ENCODE data around the gene ACTR3C.

The ACTR3C gene

DNA sequence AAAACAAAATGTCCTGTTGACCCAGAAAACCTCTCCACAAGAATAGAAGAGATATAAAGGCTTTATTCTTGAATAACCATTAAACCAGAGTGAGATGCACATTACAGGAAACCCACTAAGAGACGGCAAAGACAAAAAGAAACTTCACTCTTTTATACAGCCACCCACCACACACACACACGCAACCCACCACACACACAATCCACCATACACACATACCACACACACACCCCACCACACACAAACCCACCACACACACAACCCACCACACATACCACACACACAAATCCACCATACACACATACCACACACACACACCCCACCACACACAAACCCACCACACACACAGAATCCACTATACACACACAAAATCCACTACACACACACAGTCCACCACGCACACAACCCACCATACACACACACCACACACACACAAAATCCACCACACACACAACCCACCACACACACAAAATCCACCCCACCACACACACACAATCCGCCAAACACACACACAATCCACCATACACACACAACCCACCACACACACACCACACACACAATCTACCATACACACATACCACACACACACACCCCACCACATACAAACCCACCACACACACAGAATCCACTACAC is 35.8 kb upstream of the ACTR3C start:
- no peak overlapping the region for H3K4me3 ChIP-seq (ENCODE audit: insufficient read depth, low read depth, low read length)
- H3K9me3 ChIP-seq (ENCODE audit: control insufficient read depth, low read length) = no peaks in the 10 kb centered on the region
- no peak overlapping the region for H3K27ac ChIP-seq (ENCODE audit: insufficient read depth, low read depth, low read length, poor library complexity, severe bottlenecking)
- no peaks in the 10 kb centered on the region for H3K36me3 ChIP-seq (ENCODE audit: control insufficient read depth, insufficient read depth, low read length)
- 90 to 92% methylated on average over 4 of the region's 4 CpGs for WGBS, 2 experiments
- peaks cover 16% of the 10 kb centered on the region for H3K4me1 ChIP-seq (ENCODE audit: control insufficient read depth, insufficient read depth, low read length)
- no peaks in the 10 kb centered on the region for H3K27me3 ChIP-seq (ENCODE audit: control insufficient read depth, insufficient read depth, low read length, poor library complexity, severe bottlenecking)

DNA sequence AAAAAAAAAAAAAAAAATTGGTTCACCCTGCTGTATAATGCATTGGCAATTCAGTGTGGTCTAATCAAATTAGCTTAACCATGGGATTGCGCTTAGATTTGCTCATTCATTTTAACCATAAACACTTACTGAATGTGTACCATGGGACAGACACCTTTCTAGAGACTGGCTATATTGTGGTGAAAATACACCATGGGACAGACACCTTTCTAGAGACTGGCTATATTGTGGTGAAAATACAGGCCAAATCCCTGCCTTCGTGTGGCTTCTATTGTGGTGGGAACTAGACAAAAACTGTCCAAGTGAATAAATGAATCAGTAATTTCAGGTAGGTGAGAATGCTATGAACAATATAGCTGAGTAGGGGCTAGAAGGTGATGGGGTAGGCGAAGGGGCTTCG is 35.1 kb upstream of the ACTR3C start:
- Histone ChIP-seq H3K9me3 (ENCODE audit: control insufficient read depth, low read length) (no peaks in the 10 kb centered on the region), H3K4me3 (ENCODE audit: insufficient read depth, low read depth, low read length) (no peak overlapping the region), H3K27ac (ENCODE audit: insufficient read depth, low read depth, low read length, poor library complexity, severe bottlenecking) (no peak overlapping the region), H3K36me3 (ENCODE audit: control insufficient read depth, insufficient read depth, low read length) (no peaks in the 10 kb centered on the region), H3K27me3 (ENCODE audit: control insufficient read depth, insufficient read depth, low read length, poor library complexity, severe bottlenecking) (no peaks in the 10 kb centered on the region), H3K4me1 (ENCODE audit: control insufficient read depth, insufficient read depth, low read length) (peaks cover 16% of the 10 kb centered on the region)
- 95% methylated on average over 4 of the region's 4 CpGs for WGBS, 2 experiments

DNA sequence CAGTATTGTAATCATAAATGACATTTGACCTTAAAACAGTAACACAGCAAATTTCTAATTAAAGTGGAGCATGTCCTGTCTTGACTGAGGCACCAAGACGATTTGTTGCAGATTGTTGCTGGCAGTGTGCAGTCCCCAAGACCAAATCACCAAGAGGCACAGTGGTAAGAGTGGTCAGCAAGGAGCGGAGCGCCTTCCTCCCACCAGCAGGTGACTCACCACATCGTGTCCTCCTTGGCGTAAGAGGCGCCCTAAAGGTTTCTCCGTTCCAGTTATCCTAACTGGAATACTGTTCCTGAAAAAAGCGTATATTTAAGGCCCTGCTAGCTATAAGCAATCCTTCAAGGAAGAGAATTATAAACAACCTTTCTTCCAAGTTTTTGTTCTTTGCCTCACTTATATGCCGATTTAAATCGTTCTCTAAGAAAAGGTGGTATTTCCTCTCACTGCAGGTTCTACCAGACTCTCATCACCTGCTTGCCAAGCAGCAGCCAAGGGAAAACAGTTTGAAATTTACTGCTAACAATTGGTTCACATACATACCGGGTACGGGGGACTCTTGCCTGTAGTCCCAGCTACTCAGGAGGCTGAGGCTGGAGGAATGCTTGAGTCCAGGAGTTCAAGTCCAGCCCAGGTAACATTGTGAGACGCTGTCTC is 34.6 kb upstream of the ACTR3C start:
- 78% methylated on average over 13 of the region's 13 CpGs for WGBS, 2 experiments

DNA sequence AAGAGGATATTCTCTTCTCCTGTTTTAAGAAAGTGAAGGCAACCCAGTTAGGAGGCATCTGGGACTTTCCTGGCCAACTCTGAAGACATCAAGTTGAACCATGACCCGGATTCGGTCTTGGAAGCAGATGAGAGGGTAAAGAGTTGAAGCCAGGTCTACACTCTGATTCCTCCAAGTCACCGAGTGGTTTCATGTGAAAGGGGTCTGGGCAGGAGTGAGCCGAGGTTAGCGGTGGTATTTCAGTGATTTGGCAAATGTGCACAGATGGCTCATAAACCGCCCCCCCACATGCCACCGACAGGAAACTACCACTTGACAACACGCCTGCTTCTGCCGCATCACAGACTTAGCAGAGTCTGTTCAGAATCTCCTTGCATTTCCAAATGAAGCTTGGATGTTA is 33.9 kb upstream of the ACTR3C start:
- Histone ChIP-seq H3K27me3 (ENCODE audit: control insufficient read depth, insufficient read depth, low read length, poor library complexity, severe bottlenecking) (no peaks in the 10 kb centered on the region), H3K36me3 (ENCODE audit: control insufficient read depth, insufficient read depth, low read length) (no peaks in the 10 kb centered on the region), H3K27ac (ENCODE audit: insufficient read depth, low read depth, low read length, poor library complexity, severe bottlenecking) (no peak overlapping the region), H3K4me3 (ENCODE audit: insufficient read depth, low read depth, low read length) (no peak overlapping the region), H3K4me1 (ENCODE audit: control insufficient read depth, insufficient read depth, low read length) (peaks cover 9% of the 10 kb centered on the region), H3K9me3 (ENCODE audit: control insufficient read depth, low read length) (no peaks in the 10 kb centered on the region)
- WGBS, 2 experiments = 88 to 89% methylated on average over 9 of the region's 9 CpGs

More for the DNA sequence above, 34.6 kb upstream of the ACTR3C start:
- peaks cover 16% of the 10 kb centered on the region for H3K4me1 ChIP-seq (ENCODE audit: control insufficient read depth, insufficient read depth, low read length)
- H3K36me3 ChIP-seq (ENCODE audit: control insufficient read depth, insufficient read depth, low read length) = no peaks in the 10 kb centered on the region
- H3K4me3 ChIP-seq (ENCODE audit: insufficient read depth, low read depth, low read length) = no peak overlapping the region
- H3K27ac ChIP-seq (ENCODE audit: insufficient read depth, low read depth, low read length, poor library complexity, severe bottlenecking) = no peak overlapping the region
- no peaks in the 10 kb centered on the region for H3K27me3 ChIP-seq (ENCODE audit: control insufficient read depth, insufficient read depth, low read length, poor library complexity, severe bottlenecking)
- no peaks in the 10 kb centered on the region for H3K9me3 ChIP-seq (ENCODE audit: control insufficient read depth, low read length)

DNA sequence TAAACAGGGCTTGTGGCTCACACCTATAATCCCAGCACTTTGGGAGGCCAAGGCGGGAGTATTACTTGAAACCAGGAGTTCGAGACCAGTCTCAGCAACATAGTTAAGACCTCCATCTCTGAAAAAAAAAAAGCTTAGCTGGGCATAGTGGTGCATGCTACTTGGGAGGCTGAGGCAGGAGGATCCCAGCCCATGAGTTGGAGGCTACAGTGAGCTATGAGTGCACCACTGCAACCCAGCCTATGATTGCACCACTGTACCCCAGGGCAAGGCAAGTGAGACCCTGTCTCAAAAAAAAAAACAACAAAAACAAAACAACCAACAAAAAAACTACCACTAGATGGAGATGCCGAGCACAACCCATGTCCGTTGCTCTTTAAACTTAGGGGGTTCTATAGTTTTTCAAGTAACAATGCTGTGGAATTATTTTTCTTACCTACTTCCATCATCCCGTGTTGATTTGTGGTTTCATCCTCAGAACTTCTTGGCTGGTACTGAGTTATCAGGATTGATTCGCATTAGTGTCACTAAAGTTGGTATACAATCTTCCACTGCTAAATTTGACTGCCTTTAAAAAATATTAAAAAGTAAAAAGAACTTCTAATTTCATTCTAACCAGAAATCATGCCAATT is 33.0 kb upstream of the ACTR3C start:
- H3K9me3 ChIP-seq (ENCODE audit: control insufficient read depth, low read length) = no peaks in the 10 kb centered on the region
- H3K36me3 ChIP-seq (ENCODE audit: control insufficient read depth, insufficient read depth, low read length) = no peaks in the 10 kb centered on the region
- no peak overlapping the region for H3K27ac ChIP-seq (ENCODE audit: insufficient read depth, low read depth, low read length, poor library complexity, severe bottlenecking)
- no peaks in the 10 kb centered on the region for H3K27me3 ChIP-seq (ENCODE audit: control insufficient read depth, insufficient read depth, low read length, poor library complexity, severe bottlenecking)
- no peak overlapping the region for H3K4me3 ChIP-seq (ENCODE audit: insufficient read depth, low read depth, low read length)
- H3K4me1 ChIP-seq (ENCODE audit: control insufficient read depth, insufficient read depth, low read length) = peaks cover 2% of the 10 kb centered on the region
- WGBS, 2 experiments = 47 to 48% methylated on average over 4 to 6 of the region's 6 CpGs

DNA sequence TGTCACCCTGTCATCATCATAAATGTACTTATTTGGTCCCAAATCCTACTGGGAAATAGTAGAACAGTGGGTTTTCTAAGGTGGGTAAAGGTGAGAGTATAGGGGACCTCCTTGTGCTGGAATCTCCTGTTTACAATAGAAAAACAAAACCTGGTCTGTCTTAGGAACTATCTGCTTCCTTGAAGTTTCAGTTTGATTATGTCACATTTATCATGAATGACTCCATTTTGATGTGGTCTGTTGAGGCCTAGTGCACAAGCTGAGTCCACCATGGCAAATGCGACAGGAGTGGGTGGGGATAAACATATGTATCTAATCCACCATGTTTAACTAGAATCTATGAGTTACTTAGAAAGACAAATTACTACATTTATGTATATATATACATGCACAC is 32.3 kb upstream of the ACTR3C start:
- no peak overlapping the region for H3K4me3 ChIP-seq (ENCODE audit: insufficient read depth, low read depth, low read length)
- H3K36me3 ChIP-seq (ENCODE audit: control insufficient read depth, insufficient read depth, low read length) = no peaks in the 10 kb centered on the region
- WGBS, 2 experiments = 89% methylated on average over 1 of the region's 1 CpG; no CpG with 5 or more reads in 1 of the 2 experiments
- no peaks in the 10 kb centered on the region for H3K4me1 ChIP-seq (ENCODE audit: control insufficient read depth, insufficient read depth, low read length)
- H3K27me3 ChIP-seq (ENCODE audit: control insufficient read depth, insufficient read depth, low read length, poor library complexity, severe bottlenecking) = no peaks in the 10 kb centered on the region
- H3K27ac ChIP-seq (ENCODE audit: insufficient read depth, low read depth, low read length, poor library complexity, severe bottlenecking) = no peak overlapping the region
- H3K9me3 ChIP-seq (ENCODE audit: control insufficient read depth, low read length) = no peaks in the 10 kb centered on the region

DNA sequence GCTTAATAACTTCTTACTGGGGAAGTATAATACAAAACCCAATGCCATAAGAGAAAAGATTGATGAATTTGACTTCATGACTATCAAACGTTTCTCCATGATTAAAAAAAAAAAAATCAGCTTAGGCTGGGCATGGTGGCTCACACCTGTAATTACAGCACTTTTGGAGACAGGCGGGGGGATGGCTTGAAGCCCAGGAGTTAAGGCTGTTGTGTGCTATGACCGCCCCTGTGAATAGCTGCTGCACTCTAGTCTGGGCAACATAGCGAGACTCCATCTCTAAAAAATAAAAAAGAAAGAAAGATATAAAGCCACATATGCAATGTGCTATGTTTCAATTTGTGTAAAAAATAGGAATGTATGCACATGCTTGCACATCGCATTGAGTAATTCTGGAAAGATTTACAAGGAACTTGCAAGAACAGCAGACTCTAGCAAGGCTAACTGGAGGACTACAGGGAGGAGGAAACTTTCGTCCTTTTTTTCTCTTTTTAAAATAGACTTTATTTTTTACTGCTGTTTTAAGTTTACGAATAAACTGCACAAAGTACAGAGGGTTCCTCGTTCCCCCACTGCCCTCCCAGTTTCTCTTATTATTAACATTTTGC is 28.3 kb upstream of the ACTR3C start:
- Histone ChIP-seq H3K4me1 (ENCODE audit: control insufficient read depth, insufficient read depth, low read length) (no peaks in the 10 kb centered on the region), H3K36me3 (ENCODE audit: control insufficient read depth, insufficient read depth, low read length) (no peaks in the 10 kb centered on the region), H3K27ac (ENCODE audit: insufficient read depth, low read depth, low read length, poor library complexity, severe bottlenecking) (no peak overlapping the region), H3K27me3 (ENCODE audit: control insufficient read depth, insufficient read depth, low read length, poor library complexity, severe bottlenecking) (no peaks in the 10 kb centered on the region), H3K9me3 (ENCODE audit: control insufficient read depth, low read length) (no peaks in the 10 kb centered on the region), H3K4me3 (ENCODE audit: insufficient read depth, low read depth, low read length) (no peak overlapping the region)
- 83 to 84% methylated on average over 5 to 6 of the region's 8 CpGs for WGBS, 2 experiments

DNA sequence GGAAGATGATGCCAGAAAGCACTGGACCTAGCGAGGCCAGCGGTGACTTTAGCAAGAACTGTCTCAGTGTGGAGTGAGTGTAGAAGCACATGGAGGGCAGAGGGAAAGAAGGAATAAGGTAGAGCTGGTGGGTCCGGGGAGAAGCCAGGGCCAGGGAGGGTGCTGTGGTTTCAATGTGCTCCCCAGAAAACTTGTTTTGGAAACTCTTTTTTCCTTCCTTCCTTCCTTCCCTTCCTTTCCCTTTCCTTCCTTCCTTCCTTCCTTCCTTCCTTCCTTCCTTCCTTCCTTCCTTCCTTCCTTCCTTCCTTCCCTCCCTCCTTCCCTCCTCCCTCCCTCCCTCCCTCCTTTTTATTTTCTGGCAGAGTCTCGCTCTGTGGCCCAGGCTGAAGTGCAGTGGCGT is 23.6 kb upstream of the ACTR3C start:
- Histone ChIP-seq H3K4me1 (ENCODE audit: control insufficient read depth, insufficient read depth, low read length) (no peaks in the 10 kb centered on the region), H3K4me3 (ENCODE audit: insufficient read depth, low read depth, low read length) (no peak overlapping the region), H3K9me3 (ENCODE audit: control insufficient read depth, low read length) (no peaks in the 10 kb centered on the region), H3K36me3 (ENCODE audit: control insufficient read depth, insufficient read depth, low read length) (no peaks in the 10 kb centered on the region), H3K27ac (ENCODE audit: insufficient read depth, low read depth, low read length, poor library complexity, severe bottlenecking) (no peak overlapping the region), H3K27me3 (ENCODE audit: control insufficient read depth, insufficient read depth, low read length, poor library complexity, severe bottlenecking) (peaks cover 20% of the 10 kb centered on the region)
- 91 to 93% methylated on average over 5 of the region's 5 CpGs for WGBS, 2 experiments

DNA sequence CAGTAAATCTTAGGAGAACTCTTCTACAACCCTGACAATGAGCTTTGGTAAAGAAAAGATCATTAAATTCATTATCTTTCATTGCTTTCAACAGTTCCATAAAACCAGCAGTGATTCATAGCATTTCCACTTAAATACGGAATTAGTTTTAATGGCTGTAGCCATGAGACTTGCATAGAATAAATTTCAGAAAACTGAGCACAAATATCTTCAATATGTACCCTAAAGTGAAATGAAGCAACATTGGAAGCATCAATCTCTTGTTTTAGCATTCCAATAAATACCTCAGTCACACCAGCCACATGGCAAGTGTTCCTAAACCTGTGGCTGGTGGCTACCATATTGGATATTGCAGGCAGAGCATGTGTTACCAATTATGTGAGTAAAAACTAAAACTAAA is 21.7 kb upstream of the ACTR3C start:
- no peaks in the 10 kb centered on the region for H3K9me3 ChIP-seq (ENCODE audit: control insufficient read depth, low read length)
- peaks cover 39% of the 10 kb centered on the region for H3K27me3 ChIP-seq (ENCODE audit: control insufficient read depth, insufficient read depth, low read length, poor library complexity, severe bottlenecking)
- no peaks in the 10 kb centered on the region for H3K36me3 ChIP-seq (ENCODE audit: control insufficient read depth, insufficient read depth, low read length)
- H3K27ac ChIP-seq (ENCODE audit: insufficient read depth, low read depth, low read length, poor library complexity, severe bottlenecking) = no peak overlapping the region
- 100% methylated on average over 1 of the region's 1 CpG for WGBS, 2 experiments
- no peak overlapping the region for H3K4me3 ChIP-seq (ENCODE audit: insufficient read depth, low read depth, low read length)
- peaks cover 13% of the 10 kb centered on the region for H3K4me1 ChIP-seq (ENCODE audit: control insufficient read depth, insufficient read depth, low read length)

DNA sequence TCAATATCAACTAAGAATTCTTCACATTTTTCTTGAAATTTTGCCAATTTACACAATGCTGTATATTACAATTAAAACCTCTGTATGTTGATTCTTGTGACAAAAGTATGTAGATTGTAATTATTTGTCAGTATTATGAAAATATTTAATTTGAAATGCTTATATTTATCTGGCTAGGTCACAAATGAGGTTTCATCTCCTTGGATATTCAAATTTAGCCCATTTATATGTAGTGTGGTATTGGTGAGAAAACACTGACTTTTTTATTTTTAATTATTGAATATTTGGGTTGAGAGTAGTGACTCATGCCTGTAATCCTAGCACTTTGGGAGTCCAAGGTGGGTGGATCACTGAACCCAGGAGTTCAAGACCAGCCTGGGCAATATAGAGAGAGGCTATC is 21.0 kb upstream of the ACTR3C start:
- H3K36me3 ChIP-seq (ENCODE audit: control insufficient read depth, insufficient read depth, low read length) = no peaks in the 10 kb centered on the region
- peaks cover 19% of the 10 kb centered on the region for H3K4me1 ChIP-seq (ENCODE audit: control insufficient read depth, insufficient read depth, low read length)

More for the DNA sequence above, 21.0 kb upstream of the ACTR3C start:
- Histone ChIP-seq H3K27ac (ENCODE audit: insufficient read depth, low read depth, low read length, poor library complexity, severe bottlenecking) (no peak overlapping the region), H3K27me3 (ENCODE audit: control insufficient read depth, insufficient read depth, low read length, poor library complexity, severe bottlenecking) (peaks cover 42% of the 10 kb centered on the region), H3K4me3 (ENCODE audit: insufficient read depth, low read depth, low read length) (no peak overlapping the region), H3K9me3 (ENCODE audit: control insufficient read depth, low read length) (no peaks in the 10 kb centered on the region)
